ENCODE results near the gene CPEB1. TPM values are rescaled to one million over a fixed set of nuclear protein-coding genes. Genes with fewer than 3 reads are reported as not detected.

Gene CPEB1
- total RNA-seq, 4 donors from 2014 or later: 0.13 to 4.0 (median 1.4) TPM

DNA sequence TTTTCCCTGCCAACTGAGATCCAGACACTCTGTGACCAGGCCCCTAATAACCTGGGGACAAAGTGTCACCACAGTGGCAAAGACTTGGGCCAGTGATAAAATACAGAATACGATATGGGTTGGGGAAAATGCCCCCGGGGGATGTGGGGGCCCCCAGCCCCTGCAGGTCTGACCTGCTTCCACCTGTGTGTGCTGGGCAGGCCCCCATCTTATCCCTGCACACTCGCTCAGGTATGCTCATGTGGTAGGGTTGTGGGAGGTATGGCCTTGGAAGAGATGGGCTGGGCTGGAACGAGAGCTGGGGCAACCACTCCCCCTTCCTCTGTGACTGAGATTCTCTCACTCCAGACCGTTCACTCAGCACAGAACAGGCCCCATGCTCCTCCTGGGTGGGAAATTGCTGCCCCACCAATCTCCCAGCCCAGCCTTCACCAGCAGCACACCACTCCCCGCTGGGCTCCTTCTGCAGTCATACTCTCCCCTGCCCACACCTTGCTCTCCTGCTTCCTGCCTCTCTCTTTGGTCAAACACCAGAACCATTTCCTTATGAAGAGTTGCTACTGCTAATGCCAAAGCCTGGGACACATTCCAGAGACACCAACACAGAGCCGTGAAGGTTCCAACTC is 9.6 kb upstream of the CPEB1 start:
- intact Hi-C loops (cut with DNase I): no loop called here
- no peak for TF ChIP-seq POLR2A (IDR thresholded peaks at IDR 0.05)
- TF ChIP-seq, protein P1, sequence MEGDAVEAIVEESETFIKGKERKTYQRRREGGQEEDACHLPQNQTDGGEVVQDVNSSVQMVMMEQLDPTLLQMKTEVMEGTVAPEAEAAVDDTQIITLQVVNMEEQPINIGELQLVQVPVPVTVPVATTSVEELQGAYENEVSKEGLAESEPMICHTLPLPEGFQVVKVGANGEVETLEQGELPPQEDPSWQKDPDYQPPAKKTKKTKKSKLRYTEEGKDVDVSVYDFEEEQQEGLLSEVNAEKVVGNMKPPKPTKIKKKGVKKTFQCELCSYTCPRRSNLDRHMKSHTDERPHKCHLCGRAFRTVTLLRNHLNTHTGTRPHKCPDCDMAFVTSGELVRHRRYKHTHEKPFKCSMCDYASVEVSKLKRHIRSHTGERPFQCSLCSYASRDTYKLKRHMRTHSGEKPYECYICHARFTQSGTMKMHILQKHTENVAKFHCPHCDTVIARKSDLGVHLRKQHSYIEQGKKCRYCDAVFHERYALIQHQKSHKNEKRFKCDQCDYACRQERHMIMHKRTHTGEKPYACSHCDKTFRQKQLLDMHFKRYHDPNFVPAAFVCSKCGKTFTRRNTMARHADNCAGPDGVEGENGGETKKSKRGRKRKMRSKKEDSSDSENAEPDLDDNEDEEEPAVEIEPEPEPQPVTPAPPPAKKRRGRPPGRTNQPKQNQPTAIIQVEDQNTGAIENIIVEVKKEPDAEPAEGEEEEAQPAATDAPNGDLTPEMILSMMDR (IDR thresholded peaks at IDR 0.05): no peak
- Histone ChIP-seq H3K4me3 (no peak overlapping the region), H3K27me3 (no peaks in the 10 kb centered on the region), H3K4me1 (no peaks in the 10 kb centered on the region), H3K36me3 (no peaks in the 10 kb centered on the region), H3K9me3 (no peaks in the 10 kb centered on the region), H3K27ac (no peak overlapping the region)
- DNase-seq: no peak
- WGBS, 2 donors: 57 to 69% methylated on average over 6 to 7 of the region's 7 CpGs

DNA sequence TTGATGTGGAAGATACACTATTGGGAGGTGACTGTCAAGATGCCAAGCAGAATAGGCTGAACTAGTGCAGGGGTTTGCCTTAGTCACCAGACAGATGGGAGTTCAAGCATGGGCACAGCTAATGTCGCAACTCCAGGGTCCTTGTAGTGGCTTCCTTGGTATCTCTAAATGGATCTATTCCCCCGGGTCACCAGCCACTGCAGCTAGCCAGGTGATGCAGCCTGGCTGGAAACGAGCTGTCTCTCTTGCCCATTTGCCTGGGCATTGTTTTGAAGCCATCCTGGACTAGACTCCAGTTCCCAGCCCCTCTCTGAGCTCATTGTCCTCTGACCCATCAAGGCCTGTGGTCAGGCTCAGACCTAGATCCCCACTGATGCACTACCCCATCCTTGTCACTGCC is 8.4 kb upstream of the CPEB1 start:
- no peak overlapping the region for H3K4me3 ChIP-seq
- H3K36me3 ChIP-seq: no peaks in the 10 kb centered on the region
- H3K4me1 ChIP-seq: no peaks in the 10 kb centered on the region
- no peak overlapping the region for H3K27ac ChIP-seq
- DNase-seq: no peak
- no peak for TF ChIP-seq POLR2A (IDR thresholded peaks at IDR 0.05)
- TF ChIP-seq, protein P1 (IDR thresholded peaks at IDR 0.05): no peak
- intact Hi-C loops (cut with DNase I): no loop called here
- no peaks in the 10 kb centered on the region for H3K9me3 ChIP-seq
- H3K27me3 ChIP-seq: peaks cover 0 to 3% (median 0%) of the 10 kb centered on the region in 4 donors
- 41 to 81% methylated on average over 2 to 3 of the region's 3 CpGs for WGBS, 2 donors

DNA sequence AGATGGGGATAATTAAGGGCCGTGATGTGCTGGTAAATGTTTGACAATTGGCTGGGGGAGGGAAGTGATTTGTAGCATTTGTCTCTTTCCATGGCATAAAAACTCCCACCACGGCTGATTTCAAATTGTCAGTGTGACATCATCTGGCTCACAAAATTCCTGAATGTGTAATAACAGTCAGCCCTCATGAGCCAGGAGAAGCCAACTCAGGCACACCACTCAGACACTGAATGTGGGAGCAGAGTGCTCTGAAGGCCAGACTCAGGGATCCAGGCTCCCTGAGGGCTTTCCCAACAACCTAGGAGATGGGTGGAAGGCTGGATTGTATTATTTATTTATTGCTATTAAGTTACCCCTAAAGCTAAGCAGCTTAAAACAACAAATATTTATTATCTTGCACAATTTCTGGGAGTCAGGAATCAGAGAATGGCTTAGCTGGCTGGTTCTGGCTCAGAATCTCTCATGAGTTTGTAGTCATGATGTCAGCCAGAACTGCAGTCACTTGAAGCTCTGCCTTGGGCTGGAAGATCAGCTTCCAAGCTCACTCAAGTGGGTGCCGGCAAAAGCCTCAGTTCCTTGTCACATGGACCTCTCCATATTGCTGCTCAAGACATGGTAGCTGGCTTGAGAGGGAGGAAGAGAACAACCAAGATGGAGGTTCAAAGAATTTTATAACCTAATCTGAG is 6.5 kb upstream of the CPEB1 start:
- TF ChIP-seq, protein P1 (IDR thresholded peaks at IDR 0.05): no peak
- no peak for TF ChIP-seq POLR2A (IDR thresholded peaks at IDR 0.05)
- Histone ChIP-seq H3K4me1 (peaks cover 0 to under 1% (median 0%) of the 10 kb centered on the region in 3 donors), H3K36me3 (no peaks in the 10 kb centered on the region), H3K4me3 (no peak overlapping the region), H3K9me3 (no peaks in the 10 kb centered on the region), H3K27ac (no peak overlapping the region), H3K27me3 (peaks cover 0 to 15% (median 0%) of the 10 kb centered on the region in 4 donors)
- intact Hi-C loops (cut with DNase I): no loop called here
- 62 to 68% methylated on average over 3 of the region's 3 CpGs for WGBS, 2 donors
- DNase-seq: no peak

DNA sequence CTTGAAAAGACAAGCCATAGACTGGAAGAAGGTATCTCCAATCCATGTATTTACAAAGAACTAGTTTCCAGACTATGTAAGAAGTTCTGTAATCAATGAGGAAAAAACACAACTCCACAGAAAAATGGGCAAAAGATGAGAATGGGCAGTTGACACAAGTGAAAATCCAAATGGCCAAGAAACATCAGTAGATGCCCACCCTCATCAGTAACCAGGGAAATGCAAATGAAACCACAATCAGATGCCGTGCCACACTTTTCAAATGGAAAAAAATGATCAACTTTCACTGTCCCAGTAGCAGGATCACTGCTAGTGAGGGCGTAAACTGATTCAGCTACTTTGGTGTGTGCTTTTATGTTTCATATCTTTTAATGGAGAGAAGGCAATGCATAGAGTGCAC is 4.5 kb upstream of the CPEB1 start:
- Histone ChIP-seq H3K9me3 (no peaks in the 10 kb centered on the region), H3K27me3 (peaks cover 0 to 34% (median 10%) of the 10 kb centered on the region in 4 donors), H3K27ac (no peak overlapping the region), H3K4me1 (peaks cover 6 to 19% (median 9%) of the 10 kb centered on the region in 3 donors), H3K4me3 (no peak overlapping the region), H3K36me3 (no peaks in the 10 kb centered on the region)
- DNase-seq: no peak
- TF ChIP-seq, protein P1 (IDR thresholded peaks at IDR 0.05): no peak
- no peak for TF ChIP-seq POLR2A (IDR thresholded peaks at IDR 0.05)
- 77 to 78% methylated on average over 2 of the region's 2 CpGs for WGBS, 2 donors
- intact Hi-C loops (cut with DNase I): no loop called here

DNA sequence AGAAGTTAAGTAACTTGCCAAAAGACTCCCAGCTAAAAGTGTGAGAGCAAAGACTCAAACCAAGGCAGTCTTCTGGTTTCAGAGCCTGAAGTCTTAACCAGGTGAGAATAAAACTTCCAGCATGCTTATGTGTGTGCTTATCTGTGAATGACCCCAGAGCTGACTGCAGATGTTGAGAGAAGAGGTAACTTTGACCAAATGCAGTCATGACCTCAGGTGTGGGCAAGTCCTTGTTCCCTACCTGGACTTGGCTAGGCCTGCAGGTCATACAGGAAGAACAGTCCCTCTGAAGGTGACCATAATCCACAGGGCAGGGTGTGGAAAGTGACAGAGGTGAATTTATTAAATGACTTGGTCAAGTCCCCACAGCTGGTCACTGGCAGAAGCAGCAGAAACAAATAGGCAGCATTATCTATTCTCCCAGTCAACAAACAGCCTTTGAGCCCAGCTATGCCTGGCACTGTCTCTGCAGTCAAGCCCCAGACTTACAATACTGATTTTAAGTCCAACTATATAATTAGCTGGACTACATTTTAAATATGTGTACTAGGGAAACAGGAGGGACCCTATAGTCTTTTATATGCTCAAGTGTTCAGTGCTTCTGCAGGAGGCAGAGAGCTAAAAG is 3.0 kb upstream of the CPEB1 start:
- Histone ChIP-seq H3K36me3 (no peaks in the 10 kb centered on the region), H3K4me3 (no peak overlapping the region), H3K4me1 (peaks cover 12 to 31% (median 15%) of the 10 kb centered on the region in 3 donors), H3K27me3 (peaks cover 0 to 49% (median 16%) of the 10 kb centered on the region in 4 donors), H3K27ac (no peak overlapping the region), H3K9me3 (no peaks in the 10 kb centered on the region)
- TF ChIP-seq, protein P1 (IDR thresholded peaks at IDR 0.05): no peak
- no peak for TF ChIP-seq POLR2A (IDR thresholded peaks at IDR 0.05)
- no peak for DNase-seq
- intact Hi-C loops (cut with DNase I): no loop called here

All from esophagus squamous epithelium (tissue), 5 donors.